Epithelial cell of esophagus (primary cell): ENCODE results near the gene RTL10.

ENCODE experiments used
- DNase-seq: peaks from one replicate; pipeline ENCODE4 v3.0.0; 2010; ENCODE audit warnings: low read depth
- H3K4me3 ChIP-seq: 2 replicates; pipeline ENCODE4 v1.5.1; 2011; ENCODE audit warnings: mild to moderate bottlenecking, low read length, control low read depth
- TF ChIP-seq, protein P1 (sequence below): IDR thresholded peaks from 2 replicates; pipeline ENCODE4 v1.5.1; 2011; ENCODE audit warnings: low read depth, mild to moderate bottlenecking, low read length, control low read depth, inconsistent platforms; ENCODE audit not compliant: insufficient read depth; ENCODE audit errors: missing control alignments

The RTL10 gene

DNA sequence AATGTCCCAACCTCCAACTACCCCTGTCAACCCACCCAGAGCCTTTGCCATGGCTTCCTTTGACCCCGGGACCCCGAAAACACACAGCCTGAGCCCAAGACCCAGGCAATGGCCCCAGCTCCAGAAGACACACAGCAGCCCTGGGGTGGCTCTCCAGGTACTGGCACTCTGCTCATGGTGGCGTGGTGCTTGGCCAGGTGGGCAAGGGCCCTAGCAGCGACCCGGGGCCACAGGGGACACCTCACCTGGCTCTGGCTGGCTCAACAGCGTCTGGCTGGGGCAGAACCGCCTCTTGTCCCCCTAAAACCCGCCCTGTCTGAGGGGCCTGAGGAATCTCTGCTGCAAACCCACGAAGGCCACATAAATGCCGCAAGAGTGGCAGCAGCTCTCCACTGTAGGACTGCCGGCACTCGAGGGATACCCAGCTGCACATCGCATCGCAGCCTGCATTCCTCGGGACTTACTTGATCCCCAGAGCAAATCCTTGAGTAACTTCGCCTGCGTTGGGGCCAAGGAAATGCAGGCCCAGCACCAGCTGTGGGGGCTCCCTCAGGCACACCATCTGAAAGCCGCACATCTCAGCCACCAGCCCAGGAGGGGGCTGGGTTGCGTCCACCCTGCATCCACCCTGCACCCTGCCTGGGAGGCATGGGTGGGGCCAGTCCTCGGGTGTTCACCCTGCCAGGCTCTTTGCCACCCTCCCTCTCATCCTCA, 23.1 kb upstream of the RTL10 start:
- no peak for DNase-seq
- no peak overlapping the region for H3K4me3 ChIP-seq
- TF ChIP-seq, protein P1, sequence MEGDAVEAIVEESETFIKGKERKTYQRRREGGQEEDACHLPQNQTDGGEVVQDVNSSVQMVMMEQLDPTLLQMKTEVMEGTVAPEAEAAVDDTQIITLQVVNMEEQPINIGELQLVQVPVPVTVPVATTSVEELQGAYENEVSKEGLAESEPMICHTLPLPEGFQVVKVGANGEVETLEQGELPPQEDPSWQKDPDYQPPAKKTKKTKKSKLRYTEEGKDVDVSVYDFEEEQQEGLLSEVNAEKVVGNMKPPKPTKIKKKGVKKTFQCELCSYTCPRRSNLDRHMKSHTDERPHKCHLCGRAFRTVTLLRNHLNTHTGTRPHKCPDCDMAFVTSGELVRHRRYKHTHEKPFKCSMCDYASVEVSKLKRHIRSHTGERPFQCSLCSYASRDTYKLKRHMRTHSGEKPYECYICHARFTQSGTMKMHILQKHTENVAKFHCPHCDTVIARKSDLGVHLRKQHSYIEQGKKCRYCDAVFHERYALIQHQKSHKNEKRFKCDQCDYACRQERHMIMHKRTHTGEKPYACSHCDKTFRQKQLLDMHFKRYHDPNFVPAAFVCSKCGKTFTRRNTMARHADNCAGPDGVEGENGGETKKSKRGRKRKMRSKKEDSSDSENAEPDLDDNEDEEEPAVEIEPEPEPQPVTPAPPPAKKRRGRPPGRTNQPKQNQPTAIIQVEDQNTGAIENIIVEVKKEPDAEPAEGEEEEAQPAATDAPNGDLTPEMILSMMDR: no peak

DNA sequence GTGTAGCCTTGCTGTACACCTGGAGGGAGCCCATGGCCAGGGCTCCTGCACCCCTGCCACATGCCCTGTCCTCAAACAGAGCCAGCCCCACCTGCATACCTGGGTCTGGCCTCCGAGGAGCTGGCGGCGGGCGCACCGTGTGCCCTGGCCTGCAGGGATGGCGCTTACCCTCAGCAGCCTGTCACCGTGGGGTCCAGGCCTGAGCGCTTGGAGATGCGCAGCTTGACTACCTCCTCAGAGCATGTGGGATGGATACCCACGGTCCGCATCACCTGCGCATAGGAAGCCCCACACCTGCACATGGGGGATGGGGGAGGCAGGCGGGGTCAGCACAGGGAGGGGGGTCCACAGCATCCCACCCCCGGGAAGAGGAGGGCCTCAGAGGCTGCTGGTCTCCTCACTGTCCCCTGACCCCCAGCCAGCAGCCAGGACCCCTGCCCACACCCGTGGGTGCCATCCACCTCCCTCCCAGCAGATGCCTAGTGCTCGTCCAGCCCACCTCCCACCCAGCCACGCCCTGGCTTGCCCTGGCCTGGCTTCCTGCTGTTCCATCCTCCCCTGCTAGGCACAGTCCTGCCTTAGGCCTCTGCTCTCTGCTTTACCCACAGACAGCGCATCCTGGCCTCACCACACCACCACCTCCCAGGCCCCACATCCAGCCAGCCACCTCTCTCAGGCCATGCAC, 22.4 kb upstream of the RTL10 start:
- H3K4me3 ChIP-seq: no peak overlapping the region

DNA sequence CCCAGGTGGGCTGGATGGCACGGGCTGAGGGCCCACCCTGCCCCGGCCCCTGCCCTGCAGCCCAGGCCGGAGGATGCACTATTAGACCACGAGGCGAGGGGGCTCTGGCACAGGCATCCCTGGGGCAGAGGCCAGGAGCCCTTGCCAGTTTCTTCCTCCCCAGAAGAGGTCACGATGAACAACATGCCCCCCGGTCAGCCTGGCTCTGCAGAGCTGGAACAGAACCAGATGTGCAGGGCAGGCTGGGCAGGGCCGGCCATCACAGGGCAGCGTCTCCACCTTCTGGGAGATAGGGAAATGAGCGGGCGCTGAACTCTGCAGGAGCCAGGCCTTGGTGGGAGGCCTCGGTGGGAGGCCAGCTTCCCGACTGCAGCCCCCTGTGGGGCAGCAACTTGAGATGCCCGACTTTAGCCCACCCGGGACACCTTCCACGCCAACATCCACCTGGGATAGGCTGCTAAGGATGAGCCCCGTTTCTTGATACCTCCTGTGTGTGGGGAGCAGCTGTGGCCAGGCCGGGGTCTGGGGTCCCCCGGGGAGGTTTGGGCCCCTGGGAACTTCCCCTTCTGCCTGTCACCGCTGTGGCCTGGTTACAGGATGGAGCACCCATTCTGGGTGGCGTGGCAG, 21.8 kb upstream of the RTL10 start:
- H3K4me3 ChIP-seq: no peak overlapping the region
- TF ChIP-seq, protein P1: no peak
- DNase-seq: no peak

More for the DNA sequence above, 22.4 kb upstream of the RTL10 start:
- TF ChIP-seq, protein P1: no peak
- DNase-seq: no peak

DNA sequence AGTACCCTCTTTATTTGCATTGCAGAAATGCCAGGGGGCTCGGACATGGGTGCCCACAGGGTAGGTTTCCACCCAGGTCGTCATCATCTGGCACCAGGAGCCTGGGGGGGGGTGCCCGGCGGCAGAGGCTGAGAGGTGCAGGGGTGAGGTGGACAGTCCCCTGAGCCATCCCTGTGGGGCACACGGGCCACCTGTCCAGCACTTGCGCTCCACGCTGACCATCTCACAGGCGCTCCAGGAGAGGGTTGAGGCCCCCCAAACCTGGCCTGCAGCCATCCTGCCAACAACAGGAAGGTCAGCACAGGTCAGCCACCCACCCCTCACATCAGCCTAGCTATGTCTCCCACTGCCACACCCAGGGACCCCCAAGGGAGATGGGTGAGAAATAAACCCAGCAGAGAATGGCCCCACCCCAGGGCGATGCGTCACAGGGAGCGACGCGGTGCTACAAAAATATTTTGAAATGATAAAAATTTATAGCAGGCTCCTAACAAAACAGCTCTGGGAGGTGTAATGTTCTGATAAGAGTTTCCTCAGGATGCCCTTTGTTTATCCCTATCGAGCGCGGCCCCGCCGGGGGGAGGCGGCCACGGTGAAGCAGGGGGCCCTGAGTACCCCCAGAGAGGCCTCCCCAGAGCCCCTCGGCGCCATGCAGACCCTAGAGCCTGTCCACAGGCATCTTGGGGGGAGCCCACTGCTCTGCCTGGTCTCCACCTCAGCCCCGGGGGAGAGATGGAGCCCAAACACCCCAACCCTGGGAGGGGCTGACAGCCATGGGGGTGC, 21.0 kb upstream of the RTL10 start:
- TF ChIP-seq, protein P1: no peak

DNA sequence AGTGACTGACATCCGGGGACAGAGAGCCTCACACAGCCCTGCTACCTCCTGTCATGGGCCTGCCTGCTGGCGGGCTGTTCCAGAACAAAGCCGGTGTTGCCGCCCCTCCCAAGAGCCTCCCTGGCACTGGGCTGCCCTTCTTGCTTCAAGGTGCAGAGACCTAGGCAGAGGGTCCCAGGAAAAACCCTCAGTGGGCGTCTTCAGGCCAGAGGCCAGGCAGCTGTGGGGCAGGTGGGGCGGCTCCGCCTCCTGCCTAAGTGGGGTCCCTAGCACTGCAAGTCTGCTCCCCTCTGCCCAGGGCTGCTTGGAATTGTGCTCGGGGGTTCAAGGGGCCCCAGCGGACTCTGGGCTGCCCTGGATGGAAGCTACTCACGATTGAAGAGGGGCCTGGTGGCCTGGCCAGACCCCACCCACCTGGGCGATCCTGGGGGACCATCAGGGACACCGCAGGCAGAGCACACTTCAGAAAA, 20.4 kb upstream of the RTL10 start:
- TF ChIP-seq, protein P1: no peak
- no peak for DNase-seq
- H3K4me3 ChIP-seq: no peak overlapping the region

More for the DNA sequence above, 21.0 kb upstream of the RTL10 start:
- no peak overlapping the region for H3K4me3 ChIP-seq
- no peak for DNase-seq

DNA sequence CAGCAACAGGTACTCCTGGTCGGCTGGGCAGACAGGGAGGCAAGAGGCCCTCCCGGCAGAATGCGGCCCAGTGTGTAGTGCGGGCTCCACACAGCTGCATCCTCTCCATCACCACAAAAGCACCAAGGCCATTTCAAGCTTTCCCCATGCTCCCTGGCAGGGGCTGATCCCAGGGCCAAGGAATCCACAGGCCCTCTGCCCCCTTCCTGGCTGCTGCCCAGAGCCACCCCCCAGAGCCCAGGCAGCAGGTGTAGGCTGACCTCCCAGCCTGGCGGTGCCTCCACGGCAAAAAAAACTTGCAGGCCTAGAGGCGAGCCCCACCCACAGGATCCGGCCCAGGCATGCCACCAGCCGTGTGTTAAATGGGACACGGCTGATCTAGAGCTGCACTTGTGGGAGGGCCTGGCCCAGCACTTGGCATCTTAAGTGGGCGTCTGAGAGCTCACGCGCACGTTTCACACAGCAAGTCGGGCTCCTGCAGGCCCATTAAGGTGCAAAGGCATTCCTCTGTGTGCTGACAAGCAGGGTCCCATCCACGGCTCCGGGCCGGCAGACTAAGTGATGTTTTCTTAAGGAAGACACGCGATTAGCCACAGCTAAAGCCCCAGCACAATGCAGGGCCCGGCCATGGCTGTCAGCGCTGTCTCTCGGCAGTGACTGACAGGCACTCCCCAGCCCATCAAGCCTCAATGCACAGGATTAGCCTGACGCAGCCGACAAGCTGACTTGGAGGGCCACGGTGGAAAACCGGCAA, 19.8 kb upstream of the RTL10 start:
- TF ChIP-seq, protein P1: no peak
- peak; percentile 76 for DNase-seq
- no peak overlapping the region for H3K4me3 ChIP-seq
